SK-N-MC (cell line): Measurements from ENCODE around the gene SPSB1.

Experiments used
- DNase-seq: peaks from one replicate; pipeline ENCODE4 v3.0.0-alpha.2; 2011; ENCODE audit warnings: low read depth, low spot score
- H3K27ac ChIP-seq: fragments of 200-600 bp; sonication (generic); 2 replicates; pipeline ENCODE4 v1.5.1; 2016; ENCODE audit warnings: mixed run types
- H3K36me3 ChIP-seq: fragments of 200-600 bp; sonication (generic); 2 replicates; pipeline ENCODE4 v1.6.1; 2017; ENCODE audit warnings: antibody characterized with exemption, low read length, mixed read lengths; ENCODE audit not compliant: insufficient read depth
- H3K4me3 ChIP-seq: fragments of 200-600 bp; sonication (generic); 2 replicates; pipeline ENCODE4 v1.5.1; 2016
- H3K9ac ChIP-seq: fragments of 200-600 bp; sonication (generic); 2 replicates; pipeline ENCODE4 v1.8.0; 2017; ENCODE audit warnings: mixed run types, mixed read lengths; ENCODE audit not compliant: insufficient read length
- H3K9me3 ChIP-seq: fragments of 200-600 bp; sonication (generic); 2 replicates; pipeline ENCODE4 v1.6.1; 2017; ENCODE audit warnings: low read depth, mild to moderate bottlenecking, antibody characterized with exemption, low read length, moderate library complexity, mixed read lengths
- EZH2 ChIP-seq: fragments of 200-600 bp; sonication (generic); IDR thresholded peaks from one replicate; pipeline ENCODE4 v1.6.1; 2017; ENCODE audit warnings: antibody characterized with exemption
- FOXP2 ChIP-seq: optimal IDR thresholded peaks from 2 replicates; pipeline ENCODE3; 2011; ENCODE audit warnings: mild to moderate bottlenecking, moderate library complexity; ENCODE audit not compliant: insufficient read depth; ENCODE audit errors: extremely low read length, control extremely low read depth
- POLR2AphosphoS5 ChIP-seq: IDR thresholded peaks from 2 replicates; pipeline ENCODE4 v1.6.1; 2012; ENCODE audit warnings: mild to moderate bottlenecking, low read depth, low read length, borderline replicate concordance

SPSB1 gene

DNA sequence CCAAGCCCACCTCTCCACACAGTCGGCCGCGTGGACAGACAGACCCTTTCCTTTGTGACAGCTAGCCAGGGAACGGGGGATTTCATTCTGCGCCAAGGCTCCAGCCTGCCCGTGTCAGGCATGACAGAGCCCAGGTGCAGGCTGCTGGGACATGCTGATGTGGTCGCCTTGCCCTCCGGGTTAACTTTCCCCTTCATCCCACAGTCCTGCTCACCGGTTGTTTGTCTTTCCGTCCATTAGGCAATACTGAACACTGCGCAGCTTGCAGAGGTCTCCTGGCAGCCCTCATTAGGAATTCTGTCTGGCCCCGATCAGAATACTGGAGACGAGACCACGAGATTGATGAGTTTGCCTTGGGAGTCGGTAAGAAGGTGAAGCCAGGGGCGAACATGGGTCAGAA, 62.8 kb downstream of the SPSB1 start:
- DNase-seq = no peak
- Histone ChIP-seq H3K27ac (no peak overlapping the region), H3K9ac (no peak overlapping the region), H3K36me3 (no peaks in the 10 kb centered on the region; the same call in 1 of the 2 replicates), H3K9me3 (no peaks in the 10 kb centered on the region), H3K4me3 (no peak overlapping the region)
- no peak for TF ChIP-seq FOXP2
- TF ChIP-seq POLR2AphosphoS5 = no peak
- no peak for TF ChIP-seq EZH2

DNA sequence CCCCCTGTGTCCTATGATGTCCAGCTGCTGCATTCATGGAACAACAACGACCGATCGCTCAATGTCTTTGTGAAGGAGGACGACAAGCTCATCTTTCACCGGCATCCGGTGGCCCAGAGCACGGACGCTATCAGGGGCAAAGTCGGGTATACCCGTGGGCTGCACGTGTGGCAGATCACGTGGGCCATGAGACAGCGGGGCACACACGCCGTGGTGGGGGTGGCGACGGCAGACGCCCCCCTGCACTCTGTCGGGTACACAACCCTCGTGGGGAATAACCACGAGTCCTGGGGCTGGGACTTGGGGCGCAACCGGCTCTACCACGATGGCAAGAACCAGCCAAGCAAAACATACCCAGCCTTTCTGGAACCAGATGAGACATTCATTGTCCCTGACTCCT, 63.3 kb downstream of the SPSB1 start:
- no peak overlapping the region for H3K9ac ChIP-seq
- no peak for TF ChIP-seq EZH2
- TF ChIP-seq FOXP2 = no peak
- no peak for TF ChIP-seq POLR2AphosphoS5
- H3K4me3 ChIP-seq = no peak overlapping the region
- H3K27ac ChIP-seq = no peak overlapping the region
- no peaks in the 10 kb centered on the region for H3K9me3 ChIP-seq
- no peak for DNase-seq
- H3K36me3 ChIP-seq = no peaks in the 10 kb centered on the region; the same call in 1 of the 2 replicates

DNA sequence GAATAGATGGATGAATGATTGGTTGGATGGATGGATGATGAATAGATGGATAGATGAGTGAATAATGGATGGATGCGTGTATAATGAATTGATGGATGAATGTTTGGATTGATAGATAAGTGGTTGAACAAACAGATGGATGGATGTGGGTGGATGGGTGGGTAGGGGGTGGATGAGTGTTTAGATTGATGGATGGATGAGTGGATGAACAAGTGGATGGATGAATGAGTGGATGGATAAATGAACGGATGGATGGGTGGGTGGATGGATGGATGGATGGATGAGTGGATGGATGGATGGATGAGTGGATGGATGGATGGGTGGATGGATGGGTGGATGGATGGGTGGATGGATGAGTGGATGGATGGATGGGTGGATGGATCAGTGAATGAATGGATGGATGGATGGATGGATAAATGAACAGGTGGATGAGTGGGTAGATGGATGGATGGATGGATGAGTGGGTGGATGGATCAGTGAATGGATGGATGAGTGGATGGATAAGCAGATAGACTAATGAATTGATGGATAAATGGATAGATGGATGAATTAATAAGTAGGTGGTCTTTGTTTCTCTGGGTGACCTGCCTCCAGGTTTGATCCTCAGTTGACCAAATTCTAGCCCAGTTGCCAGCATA, 64.3 kb downstream of the SPSB1 start:
- no peak for DNase-seq
- H3K4me3 ChIP-seq = no peak overlapping the region
- H3K9me3 ChIP-seq = no peaks in the 10 kb centered on the region
- no peak overlapping the region for H3K27ac ChIP-seq
- no peak for TF ChIP-seq FOXP2
- no peak for TF ChIP-seq POLR2AphosphoS5
- TF ChIP-seq EZH2 = no peak
- H3K36me3 ChIP-seq = no peaks in the 10 kb centered on the region; the same call in 1 of the 2 replicates
- no peak overlapping the region for H3K9ac ChIP-seq

DNA sequence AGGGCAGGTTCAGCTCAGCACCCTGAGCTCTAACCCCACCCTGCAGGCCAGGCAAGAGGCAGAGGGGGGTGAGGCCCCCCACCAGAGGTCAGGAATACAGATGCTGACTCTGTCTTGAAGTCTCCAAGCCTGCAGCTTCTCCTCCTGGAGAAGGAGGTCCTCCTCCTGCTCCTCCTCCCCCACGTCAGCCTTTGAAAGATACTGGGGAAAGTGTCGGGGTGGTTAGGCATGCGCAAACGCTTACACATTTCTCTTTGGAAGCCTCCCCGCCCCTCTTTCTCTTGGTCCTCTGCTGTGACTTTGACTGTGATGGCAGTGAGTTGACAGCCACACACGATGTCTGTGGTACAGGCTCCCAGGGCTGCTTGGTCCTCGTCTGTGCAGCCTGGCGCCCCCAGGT, 65.3 kb downstream of the SPSB1 start:
- Histone ChIP-seq H3K9ac (no peak overlapping the region), H3K9me3 (no peaks in the 10 kb centered on the region), H3K4me3 (no peak overlapping the region), H3K27ac (no peak overlapping the region), H3K36me3 (no peaks in the 10 kb centered on the region; the same call in 1 of the 2 replicates)
- DNase-seq = no peak
- TF ChIP-seq POLR2AphosphoS5 (no peak), EZH2 (no peak), FOXP2 (no peak)

DNA sequence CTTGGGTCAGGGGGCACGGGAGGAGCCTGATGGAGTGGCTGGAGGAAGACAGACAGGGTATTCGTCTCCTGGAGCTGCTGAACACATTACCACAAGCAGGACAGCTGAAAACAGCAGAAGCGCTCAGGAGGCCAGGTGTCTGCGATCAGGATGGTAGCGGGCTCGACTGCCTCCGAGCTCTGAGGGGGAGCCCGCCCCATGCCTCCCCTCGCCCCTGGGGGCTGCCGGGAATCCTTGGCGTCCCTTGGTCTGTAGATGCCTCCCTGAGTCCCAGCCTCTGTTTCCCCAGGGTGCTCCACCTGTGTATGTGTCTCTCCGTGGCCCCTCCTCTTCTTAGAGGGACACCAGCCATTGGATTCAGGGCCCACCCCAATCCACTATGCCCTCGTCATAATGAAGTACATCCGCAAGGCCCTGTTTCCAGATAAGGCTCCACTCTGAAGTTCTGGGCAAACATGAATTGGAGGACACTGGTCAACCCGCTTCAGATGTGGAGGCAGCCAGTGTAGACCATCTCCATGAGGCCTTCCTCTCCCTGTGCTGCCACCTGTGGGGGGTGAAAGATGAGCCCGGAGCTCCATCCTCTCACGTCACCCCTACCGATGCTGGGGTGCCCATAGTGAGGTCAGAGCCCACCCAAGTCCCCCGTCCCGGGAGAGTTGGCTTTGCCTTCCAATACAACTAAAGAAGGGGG, 67.8 kb downstream of the SPSB1 start:
- DNase-seq = no peak

DNA sequence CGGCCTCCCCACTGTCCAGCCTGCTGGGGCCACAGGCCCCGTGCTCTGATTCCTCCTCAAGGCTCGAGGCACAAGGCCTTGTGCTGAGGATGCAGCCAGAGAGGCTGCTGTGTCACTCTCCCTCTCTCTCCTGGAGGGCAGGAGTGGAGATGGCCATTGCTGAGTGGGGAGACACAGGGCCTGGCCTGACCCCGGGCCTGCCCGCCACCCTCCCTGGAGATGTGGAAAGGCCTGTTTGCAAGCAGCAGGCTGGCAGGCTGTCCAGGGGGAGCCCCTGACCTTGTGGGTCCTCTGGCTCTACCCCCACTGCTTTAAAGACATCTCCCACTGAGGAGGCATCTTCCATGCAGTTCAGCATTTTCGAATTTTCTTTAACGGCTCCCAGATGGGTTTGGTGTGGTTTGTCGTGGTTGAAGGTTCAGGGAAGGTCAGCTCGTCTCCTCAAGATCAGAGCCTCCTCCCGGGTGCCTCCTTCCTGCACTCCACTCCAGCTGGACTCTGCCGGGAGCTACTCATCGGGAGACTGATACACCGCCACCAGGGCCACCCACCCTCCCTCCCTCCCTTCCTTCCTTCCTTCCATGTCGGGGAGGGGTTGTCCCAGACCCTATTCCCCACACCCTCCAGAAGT, 69.1 kb downstream of the SPSB1 start:
- Histone ChIP-seq H3K36me3 (no peaks in the 10 kb centered on the region), H3K27ac (no peak overlapping the region), H3K9me3 (no peaks in the 10 kb centered on the region), H3K4me3 (no peak overlapping the region), H3K9ac (no peak overlapping the region)
- no peak for DNase-seq
- TF ChIP-seq EZH2 (no peak), FOXP2 (no peak), POLR2AphosphoS5 (no peak)

More for the DNA sequence above, 67.8 kb downstream of the SPSB1 start:
- no peak overlapping the region for H3K4me3 ChIP-seq
- no peak overlapping the region for H3K27ac ChIP-seq
- no peaks in the 10 kb centered on the region; the same call in 1 of the 2 replicates for H3K36me3 ChIP-seq
- H3K9ac ChIP-seq = no peak overlapping the region
- no peaks in the 10 kb centered on the region for H3K9me3 ChIP-seq
- TF ChIP-seq POLR2AphosphoS5 = no peak
- no peak for TF ChIP-seq FOXP2
- no peak for TF ChIP-seq EZH2

DNA sequence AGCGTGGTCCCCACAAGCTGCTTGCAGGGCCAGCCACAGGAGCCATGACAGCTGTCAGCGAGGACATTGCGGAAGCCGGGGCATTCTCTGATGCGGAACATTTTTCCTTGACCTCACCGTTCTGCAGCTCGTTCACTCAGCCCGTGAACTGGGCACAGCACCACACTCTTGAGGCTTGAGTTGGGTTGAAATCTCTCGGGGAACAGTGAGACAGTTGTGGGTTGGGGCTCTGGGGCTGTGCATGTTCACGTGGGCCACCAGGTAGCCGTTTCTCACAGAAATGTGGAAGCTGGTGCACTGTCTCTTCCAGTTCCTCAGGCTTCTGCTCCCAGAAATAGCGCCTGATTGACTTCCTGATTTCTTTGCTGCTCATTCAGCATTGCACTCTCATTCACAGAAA, 69.8 kb downstream of the SPSB1 start:
- H3K36me3 ChIP-seq = no peaks in the 10 kb centered on the region
- DNase-seq = no peak
- no peaks in the 10 kb centered on the region for H3K9me3 ChIP-seq
- no peak overlapping the region for H3K9ac ChIP-seq
- TF ChIP-seq POLR2AphosphoS5 = no peak
- TF ChIP-seq EZH2 = no peak
- TF ChIP-seq FOXP2 = no peak
- no peak overlapping the region for H3K27ac ChIP-seq
- H3K4me3 ChIP-seq = no peak overlapping the region

DNA sequence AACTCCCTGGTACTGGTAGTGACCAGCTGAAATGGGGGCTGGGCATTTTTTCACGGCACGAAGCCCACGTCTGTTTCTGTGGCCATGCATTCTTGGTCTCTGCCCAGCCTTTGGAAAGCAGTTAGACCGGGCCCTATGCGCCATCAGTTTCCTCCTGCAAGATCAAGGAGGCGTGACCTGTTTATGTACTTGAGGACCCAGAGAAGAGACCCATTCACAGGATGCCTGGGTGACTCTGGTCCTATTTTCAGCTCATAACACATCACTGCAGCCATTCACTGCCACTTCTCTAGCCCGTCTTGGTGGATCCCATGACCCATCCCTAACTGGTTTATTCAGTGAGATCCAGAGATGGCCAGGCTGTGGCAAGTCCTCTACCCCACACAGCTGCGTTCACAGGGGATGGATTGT, 70.4 kb downstream of the SPSB1 start:
- no peak for TF ChIP-seq FOXP2
- no peak for TF ChIP-seq POLR2AphosphoS5
- TF ChIP-seq EZH2 = no peak
- H3K9me3 ChIP-seq = no peaks in the 10 kb centered on the region
- H3K27ac ChIP-seq = no peak overlapping the region
- no peaks in the 10 kb centered on the region for H3K36me3 ChIP-seq
- no peak overlapping the region for H3K4me3 ChIP-seq
- H3K9ac ChIP-seq = no peak overlapping the region
- DNase-seq = no peak
